GM18870 (cell line): ENCODE data around the gene ERCC4.

Experiments used
- ATAC-seq: cut with Tn5 transposase; IDR thresholded peaks from one replicate; pipeline ENCODE4 v1.9.1; 2021; ENCODE audit warnings: moderate library complexity; ENCODE audit not compliant: unreplicated experiment

ERCC4 gene

GRCh38 chr16:13988038-13988437 lies 68.1 kb downstream of the ERCC4 start:
- ATAC-seq: no peak

- no peak for ATAC-seq
These were observed 72.4 kb downstream of the ERCC4 start for GRCh38 chr16:13992322-13992721.

- no peak for ATAC-seq
These were observed 73.0 kb downstream of the ERCC4 start for GRCh38 chr16:13992976-13993375.

DNA sequence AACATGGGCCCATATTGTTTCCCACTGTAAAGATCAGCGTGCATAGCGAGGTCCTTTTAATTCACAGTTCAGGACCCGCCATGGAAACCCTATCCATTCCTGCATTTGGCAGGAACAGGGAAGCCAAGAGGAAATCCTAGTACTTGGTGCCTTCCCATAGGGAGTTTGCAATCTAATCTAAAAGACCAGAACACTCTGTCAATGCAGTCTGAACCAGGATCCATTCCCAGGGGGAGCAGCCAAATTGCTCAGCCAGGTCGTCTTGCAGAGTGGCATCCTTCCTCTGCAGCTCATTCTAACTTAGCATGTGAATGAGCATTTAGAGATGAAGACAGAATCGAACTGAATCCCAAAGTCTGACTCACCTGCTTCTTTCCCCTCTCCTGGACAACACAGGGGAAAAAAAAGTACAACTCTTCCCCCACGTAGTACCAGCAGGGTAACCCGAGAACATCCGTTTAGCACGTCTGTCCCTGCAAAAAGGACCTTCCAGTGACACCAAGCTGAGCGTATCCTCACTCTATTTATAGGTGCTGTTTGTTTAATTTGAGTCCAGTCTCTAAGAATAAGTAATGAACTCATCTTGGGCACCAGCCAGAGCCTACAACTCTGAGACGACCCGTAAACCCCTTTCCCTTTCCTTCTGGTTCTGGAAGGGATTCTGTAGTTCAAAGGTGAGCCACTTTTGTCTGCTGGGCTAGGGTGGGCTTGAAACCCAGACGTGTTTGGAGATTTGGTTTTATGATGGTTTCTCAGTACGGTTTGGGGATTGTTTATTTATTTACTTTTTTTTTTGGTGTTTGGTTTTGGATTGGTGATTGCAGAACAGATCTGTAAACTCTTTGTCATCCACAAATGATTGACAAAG lies 74.5 kb downstream of the ERCC4 start:
- no peak for ATAC-seq

GRCh38 chr16:13995194-13995593 lies 75.2 kb downstream of the ERCC4 start:
- no peak for ATAC-seq

DNA sequence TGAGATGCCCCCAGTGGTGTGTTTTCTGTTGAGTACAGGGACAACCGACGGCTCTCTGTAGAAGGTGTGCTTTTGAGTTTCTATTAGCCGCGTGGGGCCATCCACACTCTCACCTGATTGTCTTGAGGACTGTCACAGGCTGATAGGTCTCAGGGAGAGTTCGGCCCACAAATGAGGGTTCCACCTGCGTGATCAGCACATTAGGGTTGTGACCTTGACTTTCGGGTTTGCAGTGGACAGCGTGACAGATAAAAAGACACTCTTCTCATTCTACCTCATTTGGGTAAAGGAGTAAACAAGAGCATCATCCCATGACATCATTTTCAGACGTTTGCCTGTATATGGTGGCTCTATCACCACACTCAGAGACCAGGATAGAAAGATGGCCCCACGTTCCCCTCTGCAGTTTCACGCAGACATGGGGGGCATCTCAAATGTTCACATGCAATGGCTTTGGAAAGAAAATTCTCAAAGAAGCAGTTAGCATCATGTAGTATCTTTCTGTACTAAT lies 76.9 kb downstream of the ERCC4 start:
- ATAC-seq: no peak

GRCh38 chr16:13997526-13997925 lies 77.6 kb downstream of the ERCC4 start:
- ATAC-seq: no peak

DNA sequence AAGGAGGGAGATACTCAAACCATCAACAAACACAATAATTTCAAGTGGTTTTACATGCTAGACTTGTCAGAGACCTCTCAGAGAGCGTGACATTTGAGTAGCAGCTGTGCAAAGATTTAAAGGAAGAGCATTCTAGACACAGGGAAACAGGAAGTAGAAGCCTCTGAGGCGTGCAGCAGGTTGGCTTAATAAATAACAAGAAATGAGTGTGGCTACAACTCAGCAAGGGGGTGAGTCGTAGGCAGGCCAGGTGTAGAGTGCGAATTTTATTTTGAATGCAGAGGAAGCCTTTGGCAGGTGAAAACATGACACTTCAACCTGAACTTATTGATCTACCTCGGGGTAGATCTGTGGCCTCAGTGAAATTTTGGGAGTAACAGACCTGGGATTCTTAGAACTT lies 78.0 kb downstream of the ERCC4 start:
- ATAC-seq: peak; percentile 88

DNA sequence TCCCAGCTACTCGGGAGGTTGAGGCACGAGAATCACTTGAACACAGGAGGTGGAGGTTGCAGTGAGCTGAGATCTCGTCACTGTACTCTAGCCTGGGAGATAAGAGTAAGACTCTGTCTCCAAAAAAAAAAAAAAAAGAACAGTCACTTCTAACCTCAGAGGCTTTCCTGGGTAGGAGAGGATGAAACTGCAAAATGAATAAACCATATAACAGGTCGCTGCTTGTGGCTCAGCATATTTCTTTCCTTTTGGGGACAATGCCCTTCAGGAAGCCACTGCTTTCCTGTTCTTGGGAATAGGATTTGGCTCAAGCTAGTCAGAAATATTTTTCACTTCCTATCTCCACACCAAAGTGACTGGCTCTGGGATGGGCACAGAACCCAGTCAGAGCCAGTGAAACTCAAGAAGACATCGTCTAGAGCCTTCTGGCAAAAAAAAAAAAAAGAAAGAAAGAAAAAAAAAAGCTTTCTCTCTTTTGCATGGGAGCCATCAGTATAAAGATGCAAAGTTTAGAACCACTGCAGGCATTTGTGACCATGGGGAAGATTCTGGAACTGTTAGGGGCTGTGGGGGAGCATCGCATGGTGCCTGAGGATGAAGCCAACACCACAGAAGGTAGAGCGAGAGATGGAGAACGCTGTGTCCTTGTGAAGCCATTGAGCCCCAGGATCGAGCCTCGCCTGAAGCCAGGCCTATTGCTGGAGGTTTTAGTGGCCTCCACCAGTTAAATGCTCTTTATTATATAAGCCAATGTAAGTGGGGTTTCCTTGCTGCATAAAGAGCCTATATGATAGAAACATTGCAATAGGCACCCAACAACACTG lies 79.3 kb downstream of the ERCC4 start:
- no peak for ATAC-seq

- ATAC-seq: no peak
These were observed 80.0 kb downstream of the ERCC4 start for GRCh38 chr16:13999895-14000425.

DNA sequence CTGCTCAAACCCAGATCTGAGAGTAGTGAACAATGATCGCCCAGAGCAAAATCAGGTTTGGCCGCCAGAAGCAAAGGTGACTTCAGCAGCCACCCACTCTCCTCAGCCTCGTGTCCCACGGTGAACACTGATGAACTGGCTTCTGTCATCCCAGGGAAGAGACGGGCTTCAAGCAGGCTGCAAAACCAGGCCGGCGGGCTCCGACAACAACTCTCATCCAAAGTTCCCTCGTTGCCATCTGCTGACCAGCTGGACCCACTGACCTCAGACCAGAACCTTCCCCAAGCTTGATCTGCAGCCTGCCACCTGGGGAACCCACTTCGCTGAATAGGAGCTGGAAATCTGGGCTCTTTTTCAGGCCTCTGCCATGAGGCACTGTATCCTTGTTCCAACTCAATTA lies 81.6 kb downstream of the ERCC4 start:
- no peak for ATAC-seq
